HepG2 (cell line): Measurements from ENCODE around the gene SLC2A10. TPM values are rescaled to one million over a fixed set of nuclear protein-coding genes. Genes with fewer than 3 reads are reported as not detected.

Experiments
- ARHGAP35 ChIP-seq: sonication (generic); formaldehyde crosslinking; IDR thresholded peaks from 2 replicates; pipeline ENCODE4 v1.9.0; 2022; ENCODE audit warnings: mild to moderate bottlenecking, inconsistent platforms, moderate library complexity, missing genetic modification reagents, borderline replicate concordance
- CSRNP1 ChIP-seq: sonication (generic); formaldehyde crosslinking; IDR thresholded peaks from 2 replicates; pipeline ENCODE4 v1.8.1; 2023; ENCODE audit warnings: mild to moderate bottlenecking, missing genetic modification reagents
- FOXO4 ChIP-seq: sonication (generic); formaldehyde crosslinking; conservative IDR thresholded peaks from 2 replicates; pipeline ENCODE4 v1.8.1; 2023; ENCODE audit warnings: missing genetic modification reagents
- HOXD1 ChIP-seq: sonication (generic); formaldehyde crosslinking; IDR thresholded peaks from 2 replicates; pipeline ENCODE4 v1.5.0; 2020; ENCODE audit warnings: missing genetic modification reagents
- PAWR ChIP-seq: sonication (generic); formaldehyde crosslinking; IDR thresholded peaks from 2 replicates; pipeline ENCODE4 v1.4.0; 2020; ENCODE audit warnings: missing genetic modification reagents, mild to moderate bottlenecking, borderline replicate concordance
- REPIN1 ChIP-seq: sonication (generic); formaldehyde crosslinking; IDR thresholded peaks from 2 replicates; pipeline ENCODE4 v1.8.0; 2022; ENCODE audit warnings: missing genetic modification reagents, low read depth, mild to moderate bottlenecking, borderline replicate concordance
- THAP7 ChIP-seq: sonication (generic); formaldehyde crosslinking; IDR thresholded peaks from 2 replicates; pipeline ENCODE4 v1.8.1; 2023; ENCODE audit warnings: mild to moderate bottlenecking, missing genetic modification reagents
- YY1 ChIP-seq: IDR thresholded peaks from 2 replicates; pipeline ENCODE4 v1.6.1; 2011; ENCODE audit warnings: low read length, low read depth, moderate library complexity, mild to moderate bottlenecking; ENCODE audit not compliant: insufficient read depth, insufficient replicate concordance
- ZBTB21 ChIP-seq: sonication (generic); formaldehyde crosslinking; IDR thresholded peaks from 2 replicates; pipeline ENCODE4 v1.4.0; 2020; ENCODE audit warnings: missing genetic modification reagents
- ZNF253 ChIP-seq: sonication (generic); formaldehyde crosslinking; IDR thresholded peaks from 2 replicates; pipeline ENCODE4 v1.8.0; 2022; ENCODE audit warnings: mild to moderate bottlenecking, missing genetic modification reagents, borderline replicate concordance
- ZNF280B ChIP-seq: sonication (generic); formaldehyde crosslinking; IDR thresholded peaks from 2 replicates; pipeline ENCODE4 v1.5.0; 2020; ENCODE audit warnings: missing genetic modification reagents, mild to moderate bottlenecking, borderline replicate concordance
- ZNF589 ChIP-seq: sonication (generic); formaldehyde crosslinking; conservative IDR thresholded peaks from 2 replicates; pipeline ENCODE4 v1.8.0; 2022; ENCODE audit warnings: mild to moderate bottlenecking, moderate library complexity, missing genetic modification reagents
- ZNF878 ChIP-seq: sonication (generic); formaldehyde crosslinking; IDR thresholded peaks from 2 replicates; pipeline ENCODE4 v1.8.1; 2023; ENCODE audit warnings: mild to moderate bottlenecking, missing genetic modification reagents, moderate library complexity
- ZSCAN9 ChIP-seq: IDR thresholded peaks from 2 replicates; pipeline ENCODE4 v1.6.1; 2016; ENCODE audit warnings: borderline replicate concordance
- polyA plus RNA-seq, 8 experiments: library from polyadenylated mRNA; depleted of rRNA in 3 of 8; stranded (reverse) in 7 of 8; unstranded in 1 of 8; fragments of >200 nt; fragmentation: Illumina TruSeq in 4 of 8; extraction: Trizol in 4 of 8; gene quantifications; 2 replicates each; pipeline versions ENCODE4 v1.2.1 to v1.2.3, GENCODE V29; 2011 to 2016; ENCODE audit warnings: low read depth in 4 of 8, missing spikeins in 1 of 8, mixed read lengths in 1 of 8; ENCODE audit not compliant: insufficient read depth in 1 of 8
- total RNA-seq, 5 experiments: library from RNA; depleted of rRNA; stranded (reverse); fragments of >200 nt; fragmentation: Illumina TruSeq; extraction: Trizol; gene quantifications; 2 replicates each; pipeline ENCODE4 v1.2.3, GENCODE V29; 2016; ENCODE audit warnings: low read depth in 1 of 5
- TF ChIP-seq, protein P1 (sequence below): sonication (generic); formaldehyde crosslinking; IDR thresholded peaks from 2 replicates; pipeline ENCODE4 v1.5.1; 2020; ENCODE audit warnings: mild to moderate bottlenecking, missing genetic modification reagents, borderline replicate concordance
- TF ChIP-seq, protein P2 (sequence below): sonication (generic); formaldehyde crosslinking; IDR thresholded peaks from 2 replicates; pipeline ENCODE4 v1.5.0; 2020; ENCODE audit warnings: missing genetic modification reagents, mild to moderate bottlenecking, borderline replicate concordance

The SLC2A10 gene
- total and polyA plus RNA-seq, 2 of the 13 experiments (the other 11 are each of a cell fraction or from before 2014, with no cell fraction given), result 16.0 to 18.4 TPM

- TF ChIP-seq, protein P1, sequence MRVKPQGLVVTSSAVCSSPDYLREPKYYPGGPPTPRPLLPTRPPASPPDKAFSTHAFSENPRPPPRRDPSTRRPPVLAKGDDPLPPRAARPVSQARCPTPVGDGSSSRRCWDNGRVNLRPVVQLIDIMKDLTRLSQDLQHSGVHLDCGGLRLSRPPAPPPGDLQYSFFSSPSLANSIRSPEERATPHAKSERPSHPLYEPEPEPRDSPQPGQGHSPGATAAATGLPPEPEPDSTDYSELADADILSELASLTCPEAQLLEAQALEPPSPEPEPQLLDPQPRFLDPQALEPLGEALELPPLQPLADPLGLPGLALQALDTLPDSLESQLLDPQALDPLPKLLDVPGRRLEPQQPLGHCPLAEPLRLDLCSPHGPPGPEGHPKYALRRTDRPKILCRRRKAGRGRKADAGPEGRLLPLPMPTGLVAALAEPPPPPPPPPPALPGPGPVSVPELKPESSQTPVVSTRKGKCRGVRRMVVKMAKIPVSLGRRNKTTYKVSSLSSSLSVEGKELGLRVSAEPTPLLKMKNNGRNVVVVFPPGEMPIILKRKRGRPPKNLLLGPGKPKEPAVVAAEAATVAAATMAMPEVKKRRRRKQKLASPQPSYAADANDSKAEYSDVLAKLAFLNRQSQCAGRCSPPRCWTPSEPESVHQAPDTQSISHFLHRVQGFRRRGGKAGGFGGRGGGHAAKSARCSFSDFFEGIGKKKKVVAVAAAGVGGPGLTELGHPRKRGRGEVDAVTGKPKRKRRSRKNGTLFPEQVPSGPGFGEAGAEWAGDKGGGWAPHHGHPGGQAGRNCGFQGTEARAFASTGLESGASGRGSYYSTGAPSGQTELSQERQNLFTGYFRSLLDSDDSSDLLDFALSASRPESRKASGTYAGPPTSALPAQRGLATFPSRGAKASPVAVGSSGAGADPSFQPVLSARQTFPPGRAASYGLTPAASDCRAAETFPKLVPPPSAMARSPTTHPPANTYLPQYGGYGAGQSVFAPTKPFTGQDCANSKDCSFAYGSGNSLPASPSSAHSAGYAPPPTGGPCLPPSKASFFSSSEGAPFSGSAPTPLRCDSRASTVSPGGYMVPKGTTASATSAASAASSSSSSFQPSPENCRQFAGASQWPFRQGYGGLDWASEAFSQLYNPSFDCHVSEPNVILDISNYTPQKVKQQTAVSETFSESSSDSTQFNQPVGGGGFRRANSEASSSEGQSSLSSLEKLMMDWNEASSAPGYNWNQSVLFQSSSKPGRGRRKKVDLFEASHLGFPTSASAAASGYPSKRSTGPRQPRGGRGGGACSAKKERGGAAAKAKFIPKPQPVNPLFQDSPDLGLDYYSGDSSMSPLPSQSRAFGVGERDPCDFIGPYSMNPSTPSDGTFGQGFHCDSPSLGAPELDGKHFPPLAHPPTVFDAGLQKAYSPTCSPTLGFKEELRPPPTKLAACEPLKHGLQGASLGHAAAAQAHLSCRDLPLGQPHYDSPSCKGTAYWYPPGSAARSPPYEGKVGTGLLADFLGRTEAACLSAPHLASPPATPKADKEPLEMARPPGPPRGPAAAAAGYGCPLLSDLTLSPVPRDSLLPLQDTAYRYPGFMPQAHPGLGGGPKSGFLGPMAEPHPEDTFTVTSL, result peak; percentile 100
- peak; percentile 99 for TF ChIP-seq HOXD1 (CRISPR knock-in tag)
- TF ChIP-seq ZSCAN9 (CRISPR knock-in tag), result peak; percentile 99
- TF ChIP-seq ZNF253 (CRISPR knock-in tag), result no peak
- TF ChIP-seq FOXO4 (CRISPR knock-in tag), result no peak
- TF ChIP-seq REPIN1 (CRISPR knock-in tag), result peak; percentile 99
- no peak for TF ChIP-seq ZNF280B (CRISPR knock-in tag)
- peak; percentile 96 for TF ChIP-seq ZNF589 (CRISPR knock-in tag)
- peak; percentile 15; the same call in 1 of the 2 replicates for TF ChIP-seq ARHGAP35 (CRISPR knock-in tag)
- TF ChIP-seq ZBTB21 (CRISPR knock-in tag), result peak; percentile 81; the same call in 1 of the 2 replicates
- TF ChIP-seq YY1, result peak; percentile 53
- TF ChIP-seq CSRNP1 (CRISPR knock-in tag), result peak; percentile 96
- no peak for TF ChIP-seq PAWR (CRISPR knock-in tag)
- 0 out of 2 replicates have a peak, but pooled peaks have one; percentile 47 for TF ChIP-seq THAP7 (CRISPR knock-in tag)
- TF ChIP-seq, protein P2, sequence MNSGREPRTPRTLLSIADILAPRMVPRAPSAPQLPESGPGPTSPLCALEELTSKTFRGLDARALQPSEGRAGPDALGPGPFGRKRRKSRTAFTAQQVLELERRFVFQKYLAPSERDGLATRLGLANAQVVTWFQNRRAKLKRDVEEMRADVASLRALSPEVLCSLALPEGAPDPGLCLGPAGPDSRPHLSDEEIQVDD (CRISPR knock-in tag), result no peak
- peak; percentile 98 for TF ChIP-seq ZNF878
These were observed 42.5 kb upstream of the SLC2A10 start (continued) for GRCh38 chr20:46666818-46667515.
